HCT116 (cell line): Measurements from ENCODE around the gene DLK1. TPM values are rescaled to one million over a fixed set of nuclear protein-coding genes. Genes with fewer than 3 reads are reported as not detected.

ENCODE experiments used
- ATAC-seq: fragments of 200-7000 bp; cut with Tn5 transposase; 2 replicates; pipeline ENCODE4 v1.9.1; 2020; ENCODE audit warnings: mild to moderate bottlenecking, moderate library complexity
- BruUV-seq: library from RNA; stranded (reverse); fragments of 400-500 nt; replicated peaks from 2 replicates; lab custom pipeline; 2021; lab: Mats Ljungman, UMichigan
- CTCF ChIA-PET: fragments of 300-600 bp; sonication (Branson Sonifier 250); formaldehyde crosslinking; loops from one replicate; lab custom pipeline; 2021; ENCODE audit warnings: antibody characterized with exemption; lab: Charles Lee
- POLR2A ChIA-PET: fragments of 300-600, 350-600 bp; sonication (Branson Sonifier 250); formaldehyde crosslinking; loops from one replicate; lab custom pipeline; 2021; ENCODE audit warnings: antibody characterized with exemption; lab: Charles Lee
- RAD21 ChIA-PET, 2 experiments: fragments of 300-600 bp; sonication (Branson Sonifier 250); formaldehyde crosslinking; loops; one replicate each; lab custom pipeline; 2023; ENCODE audit warnings: low total read pairs in 2 of 2; ENCODE audit not compliant: uncharacterized antibody in 2 of 2, unreplicated experiment in 2 of 2, low non-redundant PET in 1 of 2; lab: Charles Lee
- DNase-seq: peaks from one replicate; pipeline ENCODE4 v3.0.0-alpha.2; 2010; ENCODE audit warnings: low read depth, low spot score
- H2AFZ ChIP-seq: fragments of 200-600 bp; shearing (Covaris generic), sonication (generic); 2 replicates; pipeline ENCODE4 v1.6.1; 2017; ENCODE audit warnings: low read depth, mixed run types, mixed read lengths, antibody characterized with exemption, low read length; ENCODE audit not compliant: poor library complexity, severe bottlenecking
- H3K27ac ChIP-seq: 2 replicates; pipeline ENCODE4 v1.5.1; 2012; ENCODE audit warnings: low read depth, low read length
- H3K27me3 ChIP-seq: fragments of 200-600 bp; sonication (generic); 2 replicates; pipeline ENCODE4 v1.6.1; 2016; ENCODE audit warnings: mixed run types, low read length, mixed read lengths; ENCODE audit not compliant: insufficient read depth
- H3K36me3 ChIP-seq, 2 experiments: fragments of 200-500 bp in 1 of 2; fragments of 200-600 bp in 1 of 2; sonication (Bioruptor generic) in 1 of 2; sonication (generic) in 1 of 2; 2 replicates each; pipeline versions ENCODE4 v1.5.1 to v1.6.1; 2014 to 2016; ENCODE audit warnings: low read length in 2 of 2, inconsistent platforms in 1 of 2, mixed read lengths in 1 of 2, mixed run types in 1 of 2; ENCODE audit not compliant: insufficient read depth in 2 of 2, control insufficient read depth in 1 of 2
- H3K4me1 ChIP-seq, 2 experiments: fragments of 200-600 bp in 1 of 2; sonication (generic) in 1 of 2; 2 replicates each; pipeline versions ENCODE4 v1.5.1 to v1.6.1; 2012 to 2017; ENCODE audit warnings: low read length in 2 of 2, inconsistent platforms in 1 of 2, mild to moderate bottlenecking in 1 of 2, mixed read lengths in 1 of 2, mixed run types in 1 of 2, moderate library complexity in 1 of 2; ENCODE audit not compliant: insufficient read depth in 2 of 2, control insufficient read depth in 1 of 2
- H3K4me2 ChIP-seq: fragments of 200-600 bp; sonication (generic); 2 replicates; pipeline ENCODE4 v1.6.1; 2017; ENCODE audit warnings: mixed run types, low read length, mixed read lengths
- H3K4me3 ChIP-seq, 2 experiments: fragments of 200-600 bp in 1 of 2; sonication (generic) in 1 of 2; replicated peaks in 1 of 2; 2 replicates each; pipeline ENCODE4 v1.5.1; 2011 to 2016; ENCODE audit warnings: low read length in 2 of 2, control low read depth in 1 of 2, low read depth in 1 of 2, mild to moderate bottlenecking in 1 of 2, mixed read lengths in 1 of 2, mixed run types in 1 of 2
- H3K79me2 ChIP-seq: fragments of 200-600 bp; sonication (generic); 2 replicates; pipeline ENCODE4 v1.6.1; 2017; ENCODE audit warnings: mild to moderate bottlenecking, mixed run types, low read length, moderate library complexity, mixed read lengths; ENCODE audit not compliant: insufficient read depth
- H3K9ac ChIP-seq: fragments of 200-600 bp; sonication (generic); 2 replicates; pipeline ENCODE4 v1.6.1; 2016; ENCODE audit warnings: low read length, mixed read lengths
- H3K9me2 ChIP-seq: fragments of 200-600 bp; sonication (generic), shearing (Covaris generic); 2 replicates; pipeline ENCODE4 v1.6.1; 2017; ENCODE audit warnings: mixed run types, mild to moderate bottlenecking, moderate library complexity; ENCODE audit not compliant: insufficient read depth
- H3K9me3 ChIP-seq, 2 experiments: fragments of 200-500 bp in 1 of 2; fragments of 200-600 bp in 1 of 2; sonication (Bioruptor generic) in 1 of 2; sonication (generic) in 1 of 2; 2 replicates each; pipeline ENCODE4 v1.6.1; 2014 to 2017; ENCODE audit warnings: low read length in 2 of 2, mixed read lengths in 2 of 2, inconsistent platforms in 1 of 2, low read depth in 1 of 2, mild to moderate bottlenecking in 1 of 2, mixed run types in 1 of 2, moderate library complexity in 1 of 2; ENCODE audit not compliant: control insufficient read depth in 1 of 2, insufficient read depth in 1 of 2
- H4K20me1 ChIP-seq: fragments of 200-600 bp; sonication (generic), shearing (Covaris generic); 2 replicates; pipeline ENCODE4 v1.6.1; 2017; ENCODE audit warnings: mixed run types, mild to moderate bottlenecking, moderate library complexity; ENCODE audit not compliant: insufficient read depth
- CBX3 ChIP-seq: IDR thresholded peaks from 2 replicates; pipeline ENCODE4 v1.6.1; 2012; ENCODE audit warnings: low read depth
- CEBPB ChIP-seq: IDR thresholded peaks from 2 replicates; pipeline ENCODE4 v1.6.1; 2012; ENCODE audit warnings: low read depth
- CTCF ChIP-seq, 3 experiments: fragments of 200-600 bp in 1 of 3; sonication (generic) in 1 of 3; IDR thresholded peaks in 2 of 3; conservative IDR thresholded peaks in 1 of 3; 2 replicates each; pipeline ENCODE4 v1.5.1; 2012 to 2017; ENCODE audit warnings: low read depth in 2 of 3, low read length in 2 of 3, antibody characterized with exemption in 1 of 3, borderline replicate concordance in 1 of 3, control low read depth in 1 of 3, mild to moderate bottlenecking in 1 of 3, mixed read lengths in 1 of 3, mixed run types in 1 of 3, moderate library complexity in 1 of 3; ENCODE audit not compliant: insufficient read depth in 1 of 3
- ELF1 ChIP-seq: IDR thresholded peaks from 2 replicates; pipeline ENCODE4 v1.6.1; 2012; ENCODE audit warnings: low read depth, borderline replicate concordance
- EZH2 ChIP-seq: fragments of 200-600 bp; sonication (generic); IDR thresholded peaks from 2 replicates; pipeline ENCODE4 v1.6.1; 2017; ENCODE audit warnings: antibody characterized with exemption, mixed run types
- POLR2A ChIP-seq: IDR thresholded peaks from 2 replicates; pipeline ENCODE4 v1.7.0; 2011; ENCODE audit warnings: borderline replicate concordance; ENCODE audit not compliant: insufficient read depth, insufficient read length; ENCODE audit errors: extremely low read depth
- POLR2AphosphoS5 ChIP-seq: IDR thresholded peaks from 2 replicates; pipeline ENCODE4 v1.6.1; 2011; ENCODE audit warnings: mild to moderate bottlenecking, low read depth, low read length, moderate library complexity
- SRF ChIP-seq: IDR thresholded peaks from 2 replicates; pipeline ENCODE4 v1.6.1; 2012; ENCODE audit warnings: low read depth
- YY1 ChIP-seq: IDR thresholded peaks from 2 replicates; pipeline ENCODE4 v1.6.1; 2011; ENCODE audit warnings: low read length, low read depth, moderate library complexity, mild to moderate bottlenecking; ENCODE audit not compliant: insufficient replicate concordance; ENCODE audit errors: extremely low read depth
- ZNF274 ChIP-seq: fragments of 200-500 bp; sonication (Bioruptor generic); IDR thresholded peaks from 2 replicates; pipeline ENCODE4 v1.6.1; 2014; ENCODE audit warnings: mild to moderate bottlenecking, low read depth, low read length, inconsistent platforms
- intact Hi-C: fragments of 100-400 bp; cut with micrococcal nuclease; formaldehyde crosslinking; loops from 2 replicates; pipeline ENCODE4 v1.10.0; 2022
- total RNA-seq: library from RNA; stranded (reverse); gene quantifications from one replicate; pipeline ENCODE4 v1.2.1, GENCODE V29; 2021; ENCODE audit not compliant: unreplicated experiment

The DLK1 gene
- total RNA-seq, 1 experiment from 2014 or later, result 1.5 TPM

- no peak for ATAC-seq
- H3K9ac ChIP-seq, result no peak overlapping the region
- H3K27ac ChIP-seq, result no peak overlapping the region
- no peaks in the 10 kb centered on the region for H3K9me2 ChIP-seq
- no peak overlapping the region for H3K4me3 ChIP-seq
- no peak overlapping the region for H2AFZ ChIP-seq
- no peaks in the 10 kb centered on the region for H3K27me3 ChIP-seq
- H3K36me3 ChIP-seq, result no peaks in the 10 kb centered on the region
- 0 out of 6 replicates have a peak, but pooled peaks of 1 of the 3 experiments have one; percentile 12 for TF ChIP-seq CTCF (IDR thresholded peaks at IDR 0.05 in 2 of 3, conservative IDR thresholded peaks at IDR 0.05 in 1 of 3; ENCODE audit: borderline replicate concordance in 1 of 3, insufficient read depth in 1 of 3, low read depth in 2 of 3, low read length in 2 of 3)
- TF ChIP-seq SRF, result no peak
- H3K4me2 ChIP-seq, result no peak overlapping the region
- BruUV-seq, result no TSS peak
- no peaks in the 10 kb centered on the region for H3K9me3 ChIP-seq
- ChIA-PET POLR2A (no interaction called here), RAD21 (no interaction called here), CTCF (no interaction called here)
- peaks cover 5 to 9% of the 10 kb centered on the region in 2 experiments; a peak in 3 of 4 replicates for H3K4me1 ChIP-seq
- intact Hi-C loops, result no loop called here
- no peaks in the 10 kb centered on the region for H4K20me1 ChIP-seq
- DNase-seq, result no peak
- H3K79me2 ChIP-seq, result no peaks in the 10 kb centered on the region
Observed at GRCh38 chr14:100748944-100749343, 22.3 kb downstream of the DLK1 start.

GRCh38 chr14:100749967-100750597, 23.4 kb downstream of the DLK1 start:
- H3K4me1 ChIP-seq, result peaks cover 5 to 17% of the 10 kb centered on the region in 2 experiments; a peak in 3 of 4 replicates
- no peaks in the 10 kb centered on the region for H3K9me2 ChIP-seq
- no peaks in the 10 kb centered on the region for H3K36me3 ChIP-seq
- no peaks in the 10 kb centered on the region for H3K79me2 ChIP-seq
- no peaks in the 10 kb centered on the region for H3K27me3 ChIP-seq
- ChIA-PET CTCF (no interaction called here), POLR2A (no interaction called here), RAD21 (no interaction called here)
- H3K9me3 ChIP-seq, result no peaks in the 10 kb centered on the region
- no peaks in the 10 kb centered on the region for H4K20me1 ChIP-seq
- no peak overlapping the region for H2AFZ ChIP-seq
- H3K4me3 ChIP-seq, result no peak overlapping the region
- BruUV-seq, result no TSS peak
- DNase-seq (no peak), ATAC-seq (no peak)
- H3K27ac ChIP-seq, result no peak overlapping the region
- H3K9ac ChIP-seq, result no peak overlapping the region
- no peak overlapping the region for H3K4me2 ChIP-seq
- TF ChIP-seq POLR2AphosphoS5 (no peak), CBX3 (no peak), ZNF274 (no peak), CEBPB (no peak), ELF1 (no peak), EZH2 (no peak), CTCF (IDR thresholded peaks at IDR 0.05 in 2 of 3, conservative IDR thresholded peaks at IDR 0.05 in 1 of 3; ENCODE audit: borderline replicate concordance in 1 of 3, insufficient read depth in 1 of 3, low read depth in 2 of 3, low read length in 2 of 3) (no peak), YY1 (no peak), POLR2A (no peak)
- intact Hi-C loops, result no loop called here
